HG03108 (cell line): ENCODE measurements around the gene RGS9.
"Not testable (repeated sequence)": the region's sequence is repeated elsewhere in the genome, so short reads cannot be mapped to it uniquely, and the experiment has no call there.

Experiments used
- ATAC-seq: cut with Tn5 transposase; IDR thresholded peaks from one replicate; pipeline ENCODE4 v1.9.1; 2021; ENCODE audit warnings: moderate library complexity; ENCODE audit not compliant: unreplicated experiment

Gene RGS9

GRCh38 chr17:65109990-65110680 lies 27.0 kb upstream of the RGS9 start:
- ATAC-seq = no peak

- ATAC-seq = no peak
Observed at GRCh38 chr17:65115839-65116238, 21.3 kb upstream of the RGS9 start.

DNA sequence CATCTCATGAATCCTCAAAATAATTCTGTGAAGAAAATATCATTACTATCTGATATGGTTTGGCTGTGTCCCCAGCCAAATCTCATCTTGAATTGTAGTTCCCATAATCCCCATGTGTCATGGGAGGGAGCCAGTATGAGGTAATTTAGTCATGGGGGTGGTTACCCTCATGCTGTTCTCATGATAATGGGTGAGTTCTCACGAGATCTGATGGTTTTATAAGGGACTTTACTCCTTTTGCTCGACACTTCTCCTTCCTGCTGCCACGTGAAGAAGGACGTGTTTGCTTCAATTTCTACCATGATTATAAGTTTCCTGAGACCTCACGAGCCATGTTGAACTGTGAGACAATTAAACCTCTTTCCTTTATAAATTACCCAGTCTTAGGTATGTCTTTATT lies 20.7 kb upstream of the RGS9 start:
- ATAC-seq = not testable (repeated sequence)

- ATAC-seq = no peak
Observed at GRCh38 chr17:65117384-65118035, 19.7 kb upstream of the RGS9 start.

DNA sequence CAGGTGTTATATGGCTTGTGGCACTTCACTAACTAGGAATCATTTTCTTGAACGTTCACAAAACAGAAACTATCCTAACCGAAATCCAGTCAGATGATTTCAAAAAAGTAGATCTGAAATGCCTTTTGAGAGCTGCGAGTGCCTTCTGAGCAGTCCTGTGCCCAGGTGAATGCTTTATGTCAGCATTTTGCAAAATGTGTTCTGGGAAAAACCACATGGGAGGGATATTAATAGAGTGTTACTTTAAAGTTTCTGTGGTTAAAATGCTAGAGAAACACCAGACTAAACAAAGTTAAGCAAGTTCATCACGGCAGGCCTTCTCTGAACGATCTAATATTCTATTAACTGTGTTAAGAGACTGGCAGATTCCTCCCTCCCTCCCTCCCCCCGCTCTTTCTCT lies 15.8 kb upstream of the RGS9 start:
- ATAC-seq = no peak

DNA sequence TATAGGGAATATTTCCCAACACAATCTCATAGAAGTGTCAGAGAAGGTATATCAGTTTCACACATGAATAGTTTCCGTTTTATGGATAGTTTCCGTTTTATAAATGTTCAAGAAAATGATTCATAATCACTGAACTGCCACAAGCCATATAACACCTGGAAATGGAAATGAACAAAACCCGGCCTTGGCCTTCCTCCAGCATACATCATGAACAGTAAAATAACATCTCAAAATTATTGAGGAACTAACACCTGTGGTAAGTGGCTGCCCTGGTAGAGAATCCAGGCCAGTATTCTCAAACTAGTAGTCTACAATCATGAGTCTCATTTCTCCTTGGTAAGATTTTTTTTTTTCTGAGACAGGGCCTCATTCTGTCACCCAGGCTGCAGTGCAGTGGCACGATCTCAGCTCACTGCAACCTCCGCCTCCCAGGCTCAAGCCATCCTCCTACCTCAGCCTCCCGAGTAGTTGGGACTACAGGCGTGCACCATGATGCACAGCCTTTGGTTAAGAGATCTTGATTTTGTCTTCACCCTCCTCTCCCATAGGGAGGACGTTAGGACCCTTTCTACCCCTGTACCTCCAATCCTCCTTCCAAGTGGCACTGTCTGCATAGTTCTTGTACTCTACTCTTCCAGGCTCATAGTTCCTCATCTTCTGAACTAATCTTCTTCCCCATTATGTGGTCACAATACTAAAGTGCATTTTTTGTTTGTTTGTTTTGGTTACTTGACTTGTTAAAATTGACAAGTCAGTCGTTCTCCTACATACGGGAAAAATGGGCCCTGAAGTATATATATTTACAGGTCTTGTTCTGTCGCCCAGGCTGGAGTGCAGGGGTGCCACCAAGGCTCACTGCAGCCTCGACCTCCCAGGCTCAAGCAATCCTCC lies 15.0 kb upstream of the RGS9 start:
- no peak for ATAC-seq

- ATAC-seq = peak; percentile 57
Observed at GRCh38 chr17:65122836-65123756, 14.1 kb upstream of the RGS9 start.

GRCh38 chr17:65123757-65124675 lies 13.2 kb upstream of the RGS9 start:
- ATAC-seq = no peak

DNA sequence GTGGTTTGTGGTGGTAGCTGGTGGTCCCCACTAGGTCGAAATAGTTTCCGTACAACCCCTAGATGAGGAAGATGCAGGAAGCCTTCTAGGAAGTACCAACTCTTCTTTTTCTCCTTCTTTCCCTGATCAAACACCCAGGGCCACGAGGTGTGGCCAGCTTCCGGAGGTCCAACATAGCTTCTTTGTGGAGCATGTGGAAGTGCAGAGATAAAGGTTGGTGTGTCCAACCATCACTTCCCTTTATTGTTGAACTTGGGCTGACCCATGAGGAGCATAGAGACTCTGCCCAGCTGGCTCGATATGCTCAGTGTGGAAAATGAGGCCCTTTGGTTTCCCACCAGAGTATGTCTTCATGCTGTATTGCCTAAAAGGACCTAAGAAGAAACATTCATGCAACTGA lies 6.3 kb upstream of the RGS9 start:
- no peak for ATAC-seq

DNA sequence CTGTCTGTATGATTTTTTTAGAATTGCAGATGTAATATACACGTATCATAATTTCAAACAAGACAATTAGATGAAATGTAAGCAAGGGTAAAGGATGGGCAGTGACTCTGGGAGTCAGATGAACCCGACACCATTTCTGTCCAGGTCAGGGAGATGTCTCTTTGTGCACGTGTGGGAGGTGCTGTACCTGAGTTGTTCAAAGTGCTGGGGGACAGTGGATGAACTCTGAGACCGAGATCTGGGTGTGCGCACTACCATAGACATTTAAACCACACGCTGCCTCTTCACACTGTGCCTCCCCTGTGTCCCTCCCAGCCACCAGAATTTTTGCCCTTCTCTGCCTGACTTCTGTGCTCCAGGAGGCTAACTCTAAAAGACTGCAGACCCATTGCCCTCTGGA lies 5.9 kb upstream of the RGS9 start:
- ATAC-seq = no peak

GRCh38 chr17:65131946-65132345 lies 5.2 kb upstream of the RGS9 start:
- ATAC-seq = no peak

- ATAC-seq = no peak
Observed at GRCh38 chr17:65134035-65134434, 3.1 kb upstream of the RGS9 start.

- ATAC-seq = no peak
Observed at GRCh38 chr17:65139101-65139764, 2.1 kb downstream of the RGS9 start.

GRCh38 chr17:65142247-65142646 lies 5.1 kb downstream of the RGS9 start:
- ATAC-seq = no peak

- no peak for ATAC-seq
Observed at GRCh38 chr17:65143889-65144604, 6.9 kb downstream of the RGS9 start.

DNA sequence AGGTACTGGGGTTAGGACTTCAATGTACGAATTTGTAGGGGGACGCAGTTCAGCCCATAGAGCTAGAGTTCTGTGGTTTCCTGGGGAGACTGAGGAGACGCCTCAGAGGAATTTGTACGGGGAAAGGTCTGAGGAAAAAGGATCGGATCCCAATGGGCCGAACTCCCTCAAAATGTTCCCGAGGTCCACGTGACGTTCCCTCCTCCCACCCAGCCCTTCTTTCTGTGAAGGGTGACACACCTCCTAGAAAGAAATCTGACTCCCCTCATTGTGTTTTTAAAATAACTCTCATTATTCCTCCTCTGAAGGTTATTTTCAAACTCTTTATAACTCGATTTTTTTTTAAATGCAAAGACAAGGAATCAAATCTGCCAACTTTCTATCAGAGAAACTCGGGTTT lies 8.6 kb downstream of the RGS9 start:
- no peak for ATAC-seq

DNA sequence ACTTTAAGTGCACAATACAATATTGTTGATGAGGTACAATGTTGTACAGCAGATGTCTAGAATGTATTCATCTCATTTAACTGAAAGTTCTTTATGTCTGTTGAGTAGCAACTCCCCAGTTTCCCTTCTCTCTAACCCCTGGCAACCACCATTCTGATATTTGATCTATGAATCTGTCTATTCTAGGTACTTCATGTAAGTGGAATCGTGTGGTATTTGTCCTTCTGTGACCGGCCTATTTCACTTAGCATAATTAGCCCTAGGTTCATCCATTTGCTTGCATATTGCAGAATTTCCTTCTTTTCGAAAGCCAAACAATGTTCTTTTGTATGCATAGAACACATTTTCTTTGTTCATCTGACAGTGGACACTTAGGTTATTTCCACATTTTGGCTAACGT lies 10.8 kb downstream of the RGS9 start:
- no peak for ATAC-seq

DNA sequence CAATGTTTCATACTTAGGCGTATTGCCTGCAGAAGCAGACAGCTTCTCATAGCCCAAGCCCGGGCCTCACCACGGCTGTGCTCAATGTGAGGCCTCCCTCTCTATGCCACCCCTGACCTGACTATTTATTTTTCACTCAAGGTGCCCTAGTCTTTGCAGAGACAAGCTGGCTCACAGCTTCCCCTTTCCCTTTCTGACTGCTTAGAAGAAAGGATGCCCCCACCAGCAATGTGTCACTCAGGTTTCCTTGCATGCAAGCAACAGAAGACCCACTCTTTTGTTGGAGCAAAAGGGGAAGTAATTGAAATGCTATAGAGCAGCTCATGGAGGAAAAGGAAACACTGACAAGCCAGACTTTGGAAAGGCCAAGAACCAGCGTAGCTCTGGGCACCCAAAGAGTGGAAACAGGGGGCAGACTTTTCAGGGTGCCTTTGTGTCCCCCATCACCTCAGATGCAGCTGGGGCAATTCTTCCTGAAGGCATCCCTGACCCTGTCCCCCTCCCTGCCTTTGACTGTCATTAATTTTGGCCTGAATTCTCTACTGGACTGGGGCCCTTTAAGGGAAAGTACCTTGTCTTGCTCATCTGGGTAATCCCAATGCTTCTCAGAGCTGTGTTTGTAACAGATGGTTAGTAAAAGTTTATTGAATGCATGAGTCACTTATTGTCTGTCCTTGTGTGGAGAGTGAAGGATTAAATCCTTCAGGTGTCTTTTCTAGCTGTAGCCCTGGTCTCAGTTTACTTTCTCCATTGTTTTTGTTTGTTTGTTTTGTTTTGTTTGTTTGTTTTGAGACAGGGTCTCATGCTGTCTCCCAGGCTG lies 17.8 kb downstream of the RGS9 start:
- peak; percentile 86 for ATAC-seq
